HEK293 (cell line): ENCODE results near the gene RASSF5.

ENCODE experiments used
- CTCF ChIA-PET: fragments of 350-600 bp; formaldehyde crosslinking; extraction: SDS; loops from one replicate; lab custom pipeline; 2021; ENCODE audit warnings: antibody characterized with exemption; lab: Yijun Ruan, JAX
- POLR2A ChIA-PET: fragments of 300-600 bp; formaldehyde crosslinking; extraction: SDS; loops from one replicate; lab custom pipeline; 2020; ENCODE audit warnings: antibody characterized with exemption, inconsistent platforms; lab: Yijun Ruan, JAX
- H3K27ac ChIP-seq: fragments of 200-500 bp; sonication (Bioruptor generic); 2 replicates; pipeline ENCODE4 v1.5.1; 2014; ENCODE audit warnings: low read depth, low read length, control low read depth, inconsistent platforms; ENCODE audit errors: extremely low read depth
- H3K36me3 ChIP-seq, 2 experiments: fragments of 200-500 bp in 1 of 2; sonication (Bioruptor generic) in 1 of 2; 1 replicate in 1 of 2; 2 replicates in 1 of 2; pipeline ENCODE4 v1.5.1; 2014 to 2017; ENCODE audit warnings: inconsistent platforms in 2 of 2, low read length in 2 of 2; ENCODE audit not compliant: control insufficient read depth in 2 of 2, insufficient read depth in 1 of 2
- H3K4me1 ChIP-seq: fragments of 200-500 bp; sonication (Bioruptor generic); 2 replicates; pipeline ENCODE4 v1.5.1; 2014; ENCODE audit warnings: mild to moderate bottlenecking, low read length, inconsistent platforms; ENCODE audit not compliant: control insufficient read depth, insufficient read depth
- H3K4me3 ChIP-seq: 2 replicates; pipeline ENCODE4 v1.5.1; 2011; ENCODE audit warnings: low read depth, mild to moderate bottlenecking, control low read depth, low read length, moderate library complexity
- H3K9me3 ChIP-seq: fragments of 200-500 bp; sonication (Bioruptor generic); 2 replicates; pipeline ENCODE4 v1.5.1; 2014; ENCODE audit warnings: low read depth, low read length, inconsistent platforms; ENCODE audit not compliant: control insufficient read depth, insufficient read depth
- BCL6B ChIP-seq: fragments of 450-650 bp; formaldehyde crosslinking; IDR thresholded peaks from 2 replicates; pipeline ENCODE4 v1.5.1; 2017; ENCODE audit warnings: missing biosample characterization, missing genetic modification characterization
- GFI1B ChIP-seq: fragments of 450-650 bp; formaldehyde crosslinking; IDR thresholded peaks from 2 replicates; pipeline ENCODE4 v1.5.1; 2016; ENCODE audit warnings: missing biosample characterization, missing genetic modification characterization
- GLIS1 ChIP-seq: fragments of 450-650 bp; formaldehyde crosslinking; IDR thresholded peaks from 2 replicates; pipeline ENCODE4 v1.5.1; 2016; ENCODE audit warnings: missing biosample characterization, missing genetic modification characterization
- SCRT1 ChIP-seq: fragments of 450-650 bp; formaldehyde crosslinking; IDR thresholded peaks from 2 replicates; pipeline ENCODE4 v1.5.1; 2016; ENCODE audit warnings: missing biosample characterization, missing genetic modification characterization, borderline replicate concordance
- SCRT2 ChIP-seq: fragments of 450-650 bp; formaldehyde crosslinking; IDR thresholded peaks from 2 replicates; pipeline ENCODE4 v1.5.1; 2016; ENCODE audit warnings: missing biosample characterization, missing genetic modification characterization
- TRIM28 ChIP-seq: IDR thresholded peaks from 2 replicates; pipeline ENCODE4 v1.6.1; 2011; ENCODE audit warnings: low read length, control low read depth, borderline replicate concordance
- ZBTB1 ChIP-seq: fragments of 450-650 bp; formaldehyde crosslinking; IDR thresholded peaks from 2 replicates; pipeline ENCODE4 v1.5.1; 2016; ENCODE audit warnings: missing biosample characterization, missing genetic modification characterization
- ZEB2 ChIP-seq: fragments of 450-650 bp; formaldehyde crosslinking; IDR thresholded peaks from 2 replicates; pipeline ENCODE4 v1.5.1; 2016; ENCODE audit warnings: missing biosample characterization, missing genetic modification characterization
- ZNF248 ChIP-seq: fragments of 450-650 bp; formaldehyde crosslinking; IDR thresholded peaks from 2 replicates; pipeline ENCODE4 v1.5.1; 2017; ENCODE audit warnings: missing biosample characterization, missing genetic modification characterization
- ZNF280C ChIP-seq: fragments of 450-650 bp; formaldehyde crosslinking; IDR thresholded peaks from 2 replicates; pipeline ENCODE4 v1.5.1; 2016; ENCODE audit warnings: missing biosample characterization, missing genetic modification characterization
- ZNF324 ChIP-seq: fragments of 450-650 bp; formaldehyde crosslinking; IDR thresholded peaks from 2 replicates; pipeline ENCODE4 v1.5.1; 2016; ENCODE audit warnings: missing biosample characterization, missing genetic modification characterization
- ZNF350 ChIP-seq: fragments of 450-650 bp; formaldehyde crosslinking; IDR thresholded peaks from 2 replicates; pipeline ENCODE4 v1.5.0; 2017; ENCODE audit warnings: missing biosample characterization, mild to moderate bottlenecking, missing genetic modification characterization
- ZNF366 ChIP-seq: fragments of 450-650 bp; formaldehyde crosslinking; conservative IDR thresholded peaks from 2 replicates; pipeline ENCODE4 v1.5.1; 2016; ENCODE audit warnings: missing biosample characterization, missing genetic modification characterization
- ZNF416 ChIP-seq: fragments of 450-650 bp; formaldehyde crosslinking; IDR thresholded peaks from 2 replicates; pipeline ENCODE4 v1.5.1; 2016; ENCODE audit warnings: missing biosample characterization, missing genetic modification characterization
- ZNF433 ChIP-seq: fragments of 450-650 bp; formaldehyde crosslinking; IDR thresholded peaks from 2 replicates; pipeline ENCODE4 v1.5.1; 2016; ENCODE audit warnings: missing biosample characterization, missing genetic modification characterization, low read depth
- ZNF660 ChIP-seq: fragments of 450-650 bp; IDR thresholded peaks from 2 replicates; pipeline ENCODE4 v1.5.1; 2018; ENCODE audit warnings: missing biosample characterization, mild to moderate bottlenecking, missing genetic modification characterization
- ZNF76 ChIP-seq: fragments of 450-650 bp; formaldehyde crosslinking; IDR thresholded peaks from 2 replicates; pipeline ENCODE4; 2016; ENCODE audit warnings: low read depth, missing biosample characterization, missing genetic modification characterization, borderline replicate concordance
- ZNF843 ChIP-seq: fragments of 450-650 bp; formaldehyde crosslinking; IDR thresholded peaks from 2 replicates; pipeline ENCODE4 v1.5.1; 2016; ENCODE audit warnings: missing biosample characterization, missing genetic modification characterization
- TF ChIP-seq, protein P1 (sequence below): fragments of 450-650 bp; formaldehyde crosslinking; IDR thresholded peaks from 2 replicates; pipeline ENCODE4 v1.5.1; 2016; ENCODE audit warnings: missing biosample characterization, missing genetic modification characterization, borderline replicate concordance
- TF ChIP-seq, protein P2 (sequence below): fragments of 450-650 bp; formaldehyde crosslinking; IDR thresholded peaks from 2 replicates; pipeline ENCODE4 v1.5.1; 2016; ENCODE audit warnings: missing biosample characterization, missing genetic modification characterization

The RASSF5 gene

GRCh38 chr1:206476058-206476457 lies 31.3 kb upstream of the RASSF5 start:
- Histone ChIP-seq H3K9me3 (no peaks in the 10 kb centered on the region), H3K4me1 (no peaks in the 10 kb centered on the region), H3K27ac (no peak overlapping the region), H3K36me3 (peaks cover 0 to 9% of the 10 kb centered on the region in 2 experiments; a peak in 1 of 3 replicates), H3K4me3 (no peak overlapping the region)
- POLR2A ChIA-PET, result no interaction called here
- TF ChIP-seq ZBTB1 (tag by site-specific recombination), result no peak
- TF ChIP-seq ZNF433 (tag by site-specific recombination), result no peak
- no peak for TF ChIP-seq ZNF660 (tag by site-specific recombination)
- no peak for TF ChIP-seq ZNF350 (tag by site-specific recombination)
- TF ChIP-seq ZNF324, result no peak
- no peak for TF ChIP-seq ZNF416 (tag by site-specific recombination)
- TF ChIP-seq TRIM28, result no peak
- TF ChIP-seq, protein P1, sequence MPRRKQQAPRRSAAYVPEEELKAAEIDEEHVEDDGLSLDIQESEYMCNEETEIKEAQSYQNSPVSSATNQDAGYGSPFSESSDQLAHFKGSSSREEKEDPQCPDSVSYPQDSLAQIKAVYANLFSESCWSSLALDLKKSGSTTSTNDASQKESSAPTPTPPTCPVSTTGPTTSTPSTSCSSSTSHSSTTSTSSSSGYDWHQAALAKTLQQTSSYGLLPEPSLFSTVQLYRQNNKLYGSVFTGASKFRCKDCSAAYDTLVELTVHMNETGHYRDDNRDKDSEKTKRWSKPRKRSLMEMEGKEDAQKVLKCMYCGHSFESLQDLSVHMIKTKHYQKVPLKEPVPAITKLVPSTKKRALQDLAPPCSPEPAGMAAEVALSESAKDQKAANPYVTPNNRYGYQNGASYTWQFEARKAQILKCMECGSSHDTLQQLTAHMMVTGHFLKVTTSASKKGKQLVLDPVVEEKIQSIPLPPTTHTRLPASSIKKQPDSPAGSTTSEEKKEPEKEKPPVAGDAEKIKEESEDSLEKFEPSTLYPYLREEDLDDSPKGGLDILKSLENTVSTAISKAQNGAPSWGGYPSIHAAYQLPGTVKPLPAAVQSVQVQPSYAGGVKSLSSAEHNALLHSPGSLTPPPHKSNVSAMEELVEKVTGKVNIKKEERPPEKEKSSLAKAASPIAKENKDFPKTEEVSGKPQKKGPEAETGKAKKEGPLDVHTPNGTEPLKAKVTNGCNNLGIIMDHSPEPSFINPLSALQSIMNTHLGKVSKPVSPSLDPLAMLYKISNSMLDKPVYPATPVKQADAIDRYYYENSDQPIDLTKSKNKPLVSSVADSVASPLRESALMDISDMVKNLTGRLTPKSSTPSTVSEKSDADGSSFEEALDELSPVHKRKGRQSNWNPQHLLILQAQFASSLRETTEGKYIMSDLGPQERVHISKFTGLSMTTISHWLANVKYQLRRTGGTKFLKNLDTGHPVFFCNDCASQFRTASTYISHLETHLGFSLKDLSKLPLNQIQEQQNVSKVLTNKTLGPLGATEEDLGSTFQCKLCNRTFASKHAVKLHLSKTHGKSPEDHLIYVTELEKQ (tag by site-specific recombination), result no peak
- no peak for TF ChIP-seq ZNF248 (tag by site-specific recombination)
- TF ChIP-seq, protein P2, sequence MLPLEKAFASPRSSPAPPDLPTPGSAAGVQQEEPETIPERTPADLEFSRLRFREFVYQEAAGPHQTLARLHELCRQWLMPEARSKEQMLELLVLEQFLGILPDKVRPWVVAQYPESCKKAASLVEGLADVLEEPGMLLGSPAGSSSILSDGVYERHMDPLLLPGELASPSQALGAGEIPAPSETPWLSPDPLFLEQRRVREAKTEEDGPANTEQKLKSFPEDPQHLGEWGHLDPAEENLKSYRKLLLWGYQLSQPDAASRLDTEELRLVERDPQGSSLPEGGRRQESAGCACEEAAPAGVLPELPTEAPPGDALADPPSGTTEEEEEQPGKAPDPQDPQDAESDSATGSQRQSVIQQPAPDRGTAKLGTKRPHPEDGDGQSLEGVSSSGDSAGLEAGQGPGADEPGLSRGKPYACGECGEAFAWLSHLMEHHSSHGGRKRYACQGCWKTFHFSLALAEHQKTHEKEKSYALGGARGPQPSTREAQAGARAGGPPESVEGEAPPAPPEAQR (tag by site-specific recombination), result no peak
- TF ChIP-seq BCL6B (tag by site-specific recombination), result no peak
- no peak for TF ChIP-seq SCRT1
- no peak for TF ChIP-seq ZEB2 (tag by site-specific recombination)
- TF ChIP-seq GFI1B (tag by site-specific recombination), result no peak
- no peak for TF ChIP-seq GLIS1 (tag by site-specific recombination)
- TF ChIP-seq SCRT2 (tag by site-specific recombination), result no peak
- TF ChIP-seq ZNF76 (tag by site-specific recombination), result no peak
- TF ChIP-seq ZNF843, result no peak
- no peak for TF ChIP-seq ZNF366 (tag by site-specific recombination)
- TF ChIP-seq ZNF280C, result no peak
- CTCF ChIA-PET, result interaction anchor here (1.3 kb wide), 1 partner anchor 14 kb away, joined by 4 read pairs; no protein-coding TSS in a partner anchor
